HG02943 (cell line): Measurements from ENCODE around the gene PCNX2.
"Not testable (repeated sequence)": the region's sequence is repeated elsewhere in the genome, so short reads cannot be mapped to it uniquely, and the experiment has no call there.

Experiments
- ATAC-seq: cut with Tn5 transposase; IDR thresholded peaks from one replicate; pipeline ENCODE4 v1.9.1; 2021; ENCODE audit warnings: mild to moderate bottlenecking, low read depth, moderate library complexity; ENCODE audit not compliant: unreplicated experiment

PCNX2 gene

GRCh38 chr1:233024199-233024598, 271.3 kb downstream of the PCNX2 start:
- no peak for ATAC-seq

GRCh38 chr1:233022246-233022645, 273.3 kb downstream of the PCNX2 start:
- ATAC-seq, result no peak

GRCh38 chr1:233020426-233020825, 275.1 kb downstream of the PCNX2 start:
- no peak for ATAC-seq

DNA sequence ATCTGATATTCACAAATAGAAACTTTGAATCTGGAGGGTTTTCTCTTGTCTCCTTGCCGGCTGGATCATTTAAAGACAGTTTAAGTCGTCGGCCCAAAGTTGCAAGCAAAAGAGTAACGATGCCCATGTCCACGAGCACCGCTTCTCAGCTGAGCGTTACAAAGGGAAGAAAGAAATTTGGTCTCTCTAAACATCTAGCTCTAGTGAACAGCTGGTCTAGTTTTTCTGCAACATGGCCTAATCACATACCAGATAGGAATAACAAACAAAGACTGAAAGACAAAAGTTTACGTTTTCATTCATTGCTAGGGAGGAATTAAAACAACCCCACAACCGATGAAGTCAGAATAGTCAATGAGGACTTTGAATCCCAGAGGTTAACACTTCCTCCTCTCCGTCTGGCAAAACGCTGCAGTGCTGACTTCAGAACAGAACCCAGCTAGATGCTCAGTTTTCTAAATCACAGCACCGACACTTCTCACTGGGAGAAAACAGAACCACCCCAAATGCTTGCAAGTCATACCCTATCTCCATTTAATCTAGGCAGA, 275.7 kb downstream of the PCNX2 start:
- no peak for ATAC-seq

DNA sequence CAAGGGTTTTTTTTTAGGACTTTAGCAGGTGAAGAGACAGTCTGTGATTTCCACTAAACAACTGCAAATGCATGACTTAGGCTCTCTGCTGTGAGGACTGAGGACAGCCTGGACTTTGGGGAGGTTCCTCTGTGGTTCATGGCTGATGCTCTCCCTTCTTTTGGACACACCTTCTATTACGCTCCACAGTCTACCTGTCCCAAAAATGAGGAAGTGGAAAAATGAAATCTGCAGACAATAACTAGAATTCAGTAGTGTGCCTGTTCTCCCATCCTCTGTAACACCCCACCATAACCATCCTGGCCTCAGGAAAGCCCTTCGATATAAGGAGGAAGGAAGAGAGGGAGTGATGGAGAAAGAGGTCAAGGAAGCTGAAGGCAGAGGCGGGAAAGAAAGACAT, 276.4 kb downstream of the PCNX2 start:
- ATAC-seq, result no peak

- ATAC-seq, result no peak
These were observed 278.7 kb downstream of the PCNX2 start for GRCh38 chr1:233016798-233017197.

DNA sequence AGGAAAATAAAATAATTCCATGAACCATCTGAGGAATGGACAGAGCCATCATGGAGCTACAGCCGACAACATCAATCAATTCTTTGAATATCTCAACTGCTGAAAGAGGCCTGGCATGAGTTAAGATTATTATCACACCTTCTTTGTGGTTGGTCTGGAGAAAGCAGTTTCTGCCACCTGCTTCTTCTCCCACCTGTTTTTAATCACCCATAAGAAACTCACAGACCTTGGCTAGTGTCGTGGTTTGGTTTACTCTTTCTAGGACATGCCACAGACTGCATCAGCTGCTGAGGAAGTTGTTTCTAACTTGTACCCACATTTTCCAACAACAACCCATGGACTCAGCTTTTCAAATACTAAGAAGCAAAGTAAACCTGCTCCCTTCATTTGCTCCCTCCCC, 279.6 kb downstream of the PCNX2 start:
- no peak for ATAC-seq

DNA sequence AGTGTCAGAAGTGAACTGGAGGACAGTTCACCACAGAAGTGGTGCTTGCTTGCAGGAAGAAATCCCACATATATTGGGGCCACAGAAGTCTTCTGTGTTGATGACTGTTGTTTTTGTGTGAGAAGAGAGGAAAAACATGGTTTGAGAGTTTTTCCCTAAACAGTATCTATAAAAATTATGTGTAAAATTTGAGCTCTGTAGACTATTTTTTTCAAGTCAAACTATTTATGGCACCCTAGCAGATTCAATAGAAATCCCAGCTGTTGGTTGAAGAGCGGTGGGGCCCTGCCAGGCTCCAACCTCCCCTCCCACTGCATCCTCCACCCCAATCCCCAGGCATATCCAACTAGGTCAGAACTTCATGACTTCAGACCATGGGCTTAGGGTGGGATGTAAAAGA, 283.5 kb downstream of the PCNX2 start:
- ATAC-seq, result no peak

DNA sequence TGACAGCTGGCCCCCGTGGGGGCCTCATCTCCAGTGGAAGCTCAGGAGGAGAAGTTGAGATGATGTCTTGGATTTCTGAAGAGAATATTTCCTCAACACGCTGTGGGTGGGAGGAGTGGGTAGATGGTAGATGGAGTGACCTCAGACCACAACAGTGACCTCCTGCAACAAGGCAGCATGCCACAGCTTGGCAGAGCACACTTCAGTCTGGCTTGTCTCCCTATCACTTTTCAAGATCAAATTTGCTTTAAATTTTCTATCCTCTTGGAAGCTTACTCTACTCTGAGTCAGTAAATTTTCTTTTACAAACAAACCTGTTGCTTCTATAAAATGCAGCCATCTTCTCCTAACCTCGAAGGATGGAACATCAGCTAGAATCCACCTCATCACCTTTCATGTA, 285.4 kb downstream of the PCNX2 start:
- no peak for ATAC-seq

- no peak for ATAC-seq
These were observed 289.0 kb downstream of the PCNX2 start for GRCh38 chr1:233006541-233006973.

DNA sequence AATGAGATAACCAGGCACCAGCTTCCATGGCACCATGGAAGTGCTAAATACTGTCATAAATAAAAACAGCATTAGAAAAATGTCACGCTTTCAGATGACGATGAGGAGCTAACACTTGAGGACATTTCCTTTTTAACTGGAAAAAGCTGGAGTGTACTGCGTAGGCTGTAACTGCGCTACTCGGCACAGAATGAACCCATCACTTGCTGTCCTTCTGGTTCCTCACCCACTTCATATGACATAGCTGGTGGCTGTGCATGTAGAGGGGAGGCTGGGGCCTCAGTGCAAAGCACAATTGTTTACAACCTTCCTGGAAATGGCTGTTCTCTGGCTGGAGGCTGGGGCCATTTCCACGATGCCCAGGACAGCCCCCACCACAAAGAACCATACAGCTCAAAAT, 289.4 kb downstream of the PCNX2 start:
- no peak for ATAC-seq

- no peak for ATAC-seq
These were observed 289.8 kb downstream of the PCNX2 start for GRCh38 chr1:233005703-233006102.

DNA sequence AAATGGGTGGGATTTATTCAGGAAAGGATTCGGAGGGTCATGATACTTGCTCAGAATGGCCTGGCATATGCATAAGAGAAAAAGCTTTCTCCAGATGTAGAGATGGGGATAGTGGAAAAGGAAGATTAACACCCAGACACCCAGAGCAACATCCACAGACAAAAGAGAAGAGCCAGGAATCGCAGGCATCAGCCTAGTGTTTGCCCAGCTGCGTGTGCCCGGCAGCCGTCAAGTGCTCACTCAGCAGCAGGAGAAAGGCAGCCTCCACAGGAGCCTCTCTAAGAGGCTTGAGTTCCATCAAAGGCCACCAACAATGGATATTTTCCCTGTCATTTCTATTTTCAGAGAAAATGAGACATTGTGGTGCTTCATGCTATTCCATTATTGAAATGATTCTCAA, 290.4 kb downstream of the PCNX2 start:
- ATAC-seq, result no peak

DNA sequence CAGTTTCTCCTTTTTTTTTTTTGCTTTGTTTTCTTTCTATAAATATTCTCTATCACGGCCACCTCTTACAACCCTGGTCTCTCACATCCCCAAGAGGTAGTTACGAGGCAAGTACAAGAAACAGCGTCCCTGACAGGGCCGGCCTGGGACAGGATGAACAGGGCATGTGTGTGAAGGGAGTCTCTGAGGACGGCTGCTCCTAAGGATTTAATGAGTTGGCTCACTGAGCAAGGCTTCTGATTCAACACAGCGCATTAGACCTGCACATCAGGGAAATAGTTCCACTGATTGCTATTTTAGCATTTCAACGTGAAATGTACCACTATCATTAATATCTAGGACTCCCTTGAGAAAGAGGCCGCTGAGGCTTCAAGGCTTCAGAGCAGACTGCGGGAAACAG, 291.1 kb downstream of the PCNX2 start:
- ATAC-seq, result no peak

DNA sequence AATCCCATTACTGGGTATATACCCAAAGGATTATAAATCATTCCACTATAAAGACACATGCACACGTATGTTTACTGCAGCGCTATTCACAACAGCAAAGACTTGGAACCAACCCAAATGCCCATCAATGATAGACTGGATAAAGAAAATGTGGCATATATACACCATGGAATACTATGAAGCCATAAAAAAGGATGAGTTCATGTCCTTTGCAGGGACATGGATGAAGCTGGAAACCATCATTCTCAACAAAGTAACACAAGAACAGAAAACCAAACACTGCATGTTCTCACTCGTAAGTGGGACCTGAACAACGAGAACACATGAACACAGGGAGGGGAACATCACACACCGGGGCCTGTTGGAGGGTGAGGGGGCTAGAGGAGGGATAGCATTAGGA, 291.9 kb downstream of the PCNX2 start:
- not testable (repeated sequence) for ATAC-seq

DNA sequence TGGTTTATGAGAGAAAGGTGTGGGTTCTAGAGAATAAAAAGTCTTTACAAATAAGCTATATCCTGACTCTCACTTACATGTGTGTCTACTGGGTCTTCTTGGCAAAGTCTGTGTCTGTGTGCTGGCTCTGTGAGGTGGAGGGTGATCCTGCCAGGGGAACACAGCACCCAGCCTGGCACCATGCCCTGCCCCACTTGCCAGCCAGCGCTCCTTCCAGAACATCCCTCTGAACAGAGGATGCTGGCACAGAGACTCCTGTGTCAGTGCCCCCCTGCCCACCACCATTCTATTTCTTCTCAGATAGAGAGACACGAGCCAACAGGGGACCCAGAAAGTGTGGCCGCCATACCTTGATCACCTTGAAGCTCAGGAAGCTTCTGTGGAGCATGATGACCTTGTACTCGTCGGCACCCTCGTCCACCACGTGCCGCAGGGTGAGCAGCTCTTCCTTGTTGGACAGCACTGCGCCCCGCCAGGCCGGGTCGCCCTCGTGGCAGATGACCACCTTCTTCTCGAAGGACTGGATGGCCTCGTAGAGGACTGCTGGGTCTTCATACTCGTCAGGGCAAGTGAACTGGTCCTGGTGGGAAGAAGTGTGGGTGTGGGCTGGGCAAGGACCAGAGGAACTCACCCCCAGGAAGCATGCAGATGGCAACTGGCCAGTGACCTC, 295.4 kb downstream of the PCNX2 start:
- no peak for ATAC-seq

DNA sequence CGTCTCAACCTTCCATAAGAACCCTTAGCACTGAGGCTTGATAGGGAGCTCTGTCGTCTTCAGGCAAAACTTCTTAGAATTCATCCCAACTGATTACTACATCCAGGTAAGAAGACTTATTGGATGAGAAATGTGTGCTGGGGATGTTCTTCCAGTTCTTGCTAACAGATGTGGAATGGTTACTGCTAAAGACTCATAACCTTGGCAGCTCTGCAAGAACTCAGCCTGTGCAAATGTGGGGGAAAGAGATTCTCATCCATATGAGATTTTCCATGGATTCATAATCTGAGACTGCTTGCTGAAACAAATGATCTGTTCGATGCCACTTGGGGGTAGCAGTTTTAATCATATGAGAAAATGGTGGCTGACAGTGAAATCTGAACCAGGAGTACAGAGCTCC, 296.9 kb downstream of the PCNX2 start:
- no peak for ATAC-seq

GRCh38 chr1:232998138-232998537, 297.4 kb downstream of the PCNX2 start:
- ATAC-seq, result no peak

DNA sequence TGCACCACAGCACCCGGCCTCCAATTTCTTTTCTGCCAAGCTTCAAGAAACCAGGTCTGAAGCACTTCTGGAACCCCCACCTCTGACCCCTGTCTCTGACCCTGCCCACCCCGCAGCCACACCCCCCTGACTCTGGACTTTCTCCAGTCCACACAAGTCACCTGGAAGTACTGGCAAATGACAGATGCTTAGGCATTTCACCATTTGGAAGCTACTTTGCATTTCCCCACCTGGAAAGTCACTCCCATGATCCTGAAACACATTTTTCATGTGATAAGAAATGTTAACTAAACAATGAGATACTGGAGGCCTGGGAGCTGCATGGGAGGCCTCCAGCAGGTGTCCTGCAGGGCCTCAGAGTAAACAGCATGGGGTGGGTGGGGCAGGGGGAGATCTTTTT, 299.4 kb downstream of the PCNX2 start:
- ATAC-seq, result no peak

- ATAC-seq, result no peak
These were observed 300.3 kb downstream of the PCNX2 start for GRCh38 chr1:232995189-232995588.

- no peak for ATAC-seq
These were observed 302.0 kb downstream of the PCNX2 start for GRCh38 chr1:232993555-232993954.

DNA sequence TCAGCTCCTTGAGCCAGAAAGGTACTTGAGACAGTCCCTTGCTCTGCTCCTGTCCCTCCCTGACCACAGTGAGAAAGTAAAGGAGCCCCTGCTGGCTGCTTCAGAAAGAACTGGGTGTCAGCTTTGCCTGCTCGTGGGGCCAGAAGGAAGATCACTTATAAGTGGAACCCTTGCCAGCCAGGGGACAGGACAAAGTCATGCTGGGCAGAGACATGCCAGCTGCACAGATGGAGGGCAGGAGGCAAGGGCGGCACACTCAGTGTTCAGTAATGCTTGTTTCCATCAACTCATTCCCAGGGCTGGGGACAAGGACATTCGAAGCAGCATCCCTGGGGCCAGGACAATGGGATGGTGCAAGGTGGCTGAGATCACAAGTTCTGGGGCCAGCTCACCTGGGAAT, 303.3 kb downstream of the PCNX2 start:
- ATAC-seq, result no peak

DNA sequence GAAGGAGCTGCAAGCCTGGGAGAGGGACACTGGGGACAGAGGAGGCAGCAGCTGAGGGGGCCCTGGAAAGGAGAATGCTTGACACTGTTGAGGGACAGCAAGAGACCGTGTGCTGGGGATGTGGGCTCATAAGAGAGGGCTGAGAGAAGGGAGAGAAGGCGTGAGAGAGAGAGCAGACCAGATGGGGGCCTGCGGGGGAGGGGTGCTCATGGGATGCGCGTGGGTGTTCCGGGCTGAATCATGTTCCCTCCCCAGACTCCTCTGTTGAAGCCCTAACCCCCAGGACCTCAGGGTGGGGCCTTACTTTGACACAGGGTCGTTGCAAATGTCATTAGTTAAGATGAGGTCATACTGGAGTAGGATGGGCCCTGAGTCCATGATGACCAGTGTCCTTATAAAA, 304.3 kb downstream of the PCNX2 start:
- no peak for ATAC-seq
